ENCODE results near the gene HOXC4. TPM values are rescaled to one million over a fixed set of nuclear protein-coding genes. Genes with fewer than 3 reads are reported as not detected.

The HOXC4 gene
- total RNA-seq, 1 experiment from 2014 or later, result not detected

GRCh38 chr12:54045401-54045800 lies 8.2 kb upstream of the HOXC4 start:
- Histone ChIP-seq H3K79me2 (ENCODE audit: insufficient read depth, low read length) (no peaks in the 10 kb centered on the region), H3K4me1 (ENCODE audit: insufficient read depth, low read length) (no peaks in the 10 kb centered on the region), H3K14ac (ENCODE audit: insufficient read depth, low read length) (no peak overlapping the region), H3K18ac (ENCODE audit: insufficient read length, low read depth, low read length) (no peak overlapping the region), H3K23ac (ENCODE audit: insufficient read length, low read depth, low read length) (no peak overlapping the region), H3K27ac (ENCODE audit: insufficient read length, low read depth, low read length) (no peak overlapping the region), H3K79me1 (ENCODE audit: insufficient read depth, low read depth, low read length, poor library complexity, severe bottlenecking) (no peaks in the 10 kb centered on the region), H3K9ac (ENCODE audit: extremely low read depth, insufficient read length, low read length) (no peak overlapping the region), H3K27me3 (ENCODE audit: insufficient read depth, low read length) (peaks cover 99% of the 10 kb centered on the region), H3K4me2 (ENCODE audit: insufficient read depth, insufficient read length, low read length) (no peak overlapping the region), H3K56ac (ENCODE audit: insufficient read length, low read depth, low read length) (no peak overlapping the region), H2BK20ac (ENCODE audit: low read depth, low read length, poor library complexity, severe bottlenecking) (no peak overlapping the region), H2BK120ac (ENCODE audit: low read depth, low read length, poor library complexity, severe bottlenecking) (no peak overlapping the region), H3K9me3 (ENCODE audit: control insufficient read depth, low read depth, low read length) (no peaks in the 10 kb centered on the region), H4K91ac (ENCODE audit: insufficient read length, low read depth, low read length) (no peak overlapping the region), H3T11ph (ENCODE audit: low read length) (no peak overlapping the region), H2AFZ (ENCODE audit: low read length) (no peak overlapping the region), H4K8ac (replicated peaks; ENCODE audit: insufficient read length, low read depth, low read length) (no peak overlapping the region), H2BK15ac (ENCODE audit: low read depth, low read length) (no peak overlapping the region), H2BK5ac (ENCODE audit: insufficient read length, low read length) (no peak overlapping the region), H3K23me2 (ENCODE audit: insufficient read length, low read depth, low read length, poor library complexity, severe bottlenecking) (no peaks in the 10 kb centered on the region), H2AK5ac (ENCODE audit: insufficient read length, low read length) (no peak overlapping the region), H3K4ac (ENCODE audit: low read depth, low read length) (no peak overlapping the region), H2BK12ac (ENCODE audit: insufficient read length, low read depth, low read length) (no peak overlapping the region), H4K5ac (ENCODE audit: insufficient read length, low read depth, low read length) (no peak overlapping the region), H4K20me1 (ENCODE audit: control insufficient read depth, insufficient read depth, insufficient read length) (no peaks in the 10 kb centered on the region)
- peaks cover 3 to 18% of the 10 kb centered on the region in 2 experiments for H3K4me1 Mint-ChIP-seq
- no peak for DNase-seq
- no peaks in the 10 kb centered on the region for H3K36me3 Mint-ChIP-seq (ENCODE audit: insufficient read depth in 1 of 3, low read depth in 3 of 3)
- no peak overlapping the region for H3K4me3 Mint-ChIP-seq
- H3K9me3 Mint-ChIP-seq, result peaks cover 5 to 10% of the 10 kb centered on the region in 2 experiments; a peak in 4 of 5 replicates
- H3K27me3 Mint-ChIP-seq (ENCODE audit: low read depth), result peaks cover 100% of the 10 kb centered on the region
- H3K27ac Mint-ChIP-seq, result no peak overlapping the region
- no peak for TF ChIP-seq CTCF (conservative IDR thresholded peaks at IDR 0.05)

Measured in H9 (cell line).